ENCODE data around the gene CFAP299. TPM values are rescaled to one million over a fixed set of nuclear protein-coding genes. Genes with fewer than 3 reads are reported as not detected.

Gene CFAP299
- total RNA-seq, 1 donor from 2014 or later, result not detected

- H3K27ac ChIP-seq (replicated peaks), result no peak overlapping the region
- peaks cover 15% of the 10 kb centered on the region for H3K9me3 ChIP-seq (replicated peaks)
- intact Hi-C loops (cut with micrococcal nuclease), result no loop called here
- TF ChIP-seq CTCF (IDR thresholded peaks at IDR 0.05; ENCODE audit: borderline replicate concordance), result no peak
- H3K4me3 ChIP-seq, result no peak overlapping the region
- DNase-seq, result no peak
- H3K27me3 ChIP-seq (ENCODE audit: low read depth), result no peaks in the 10 kb centered on the region
- H3K36me3 ChIP-seq, result no peaks in the 10 kb centered on the region
- H3K4me1 ChIP-seq, result no peaks in the 10 kb centered on the region
These were observed 516.5 kb downstream of the CFAP299 start for GRCh38 chr4:80852061-80852460.

GRCh38 chr4:80873571-80873970 is 538.0 kb downstream of the CFAP299 start:
- H3K36me3 ChIP-seq, result no peaks in the 10 kb centered on the region
- H3K9me3 ChIP-seq (replicated peaks), result no peaks in the 10 kb centered on the region
- H3K4me3 ChIP-seq, result no peak overlapping the region
- no peak for TF ChIP-seq CTCF (IDR thresholded peaks at IDR 0.05; ENCODE audit: borderline replicate concordance)
- intact Hi-C loops (cut with micrococcal nuclease), result no loop called here
- no peak for DNase-seq
- H3K27ac ChIP-seq (replicated peaks), result no peak overlapping the region
- H3K27me3 ChIP-seq (ENCODE audit: low read depth), result no peaks in the 10 kb centered on the region
- no peaks in the 10 kb centered on the region for H3K4me1 ChIP-seq

GRCh38 chr4:80874979-80875378 is 539.4 kb downstream of the CFAP299 start:
- no peak overlapping the region for H3K4me3 ChIP-seq
- no peaks in the 10 kb centered on the region for H3K9me3 ChIP-seq (replicated peaks)
- intact Hi-C loops (cut with micrococcal nuclease), result no loop called here
- no peak for TF ChIP-seq CTCF (IDR thresholded peaks at IDR 0.05; ENCODE audit: borderline replicate concordance)
- H3K27me3 ChIP-seq (ENCODE audit: low read depth), result no peaks in the 10 kb centered on the region
- H3K4me1 ChIP-seq, result no peaks in the 10 kb centered on the region
- no peak for DNase-seq
- H3K36me3 ChIP-seq, result no peaks in the 10 kb centered on the region
- H3K27ac ChIP-seq (replicated peaks), result no peak overlapping the region

GRCh38 chr4:80875642-80876041 is 540.1 kb downstream of the CFAP299 start:
- H3K36me3 ChIP-seq, result no peaks in the 10 kb centered on the region
- H3K9me3 ChIP-seq (replicated peaks), result no peaks in the 10 kb centered on the region
- H3K4me3 ChIP-seq, result no peak overlapping the region
- no peaks in the 10 kb centered on the region for H3K4me1 ChIP-seq
- H3K27me3 ChIP-seq (ENCODE audit: low read depth), result no peaks in the 10 kb centered on the region
- intact Hi-C loops (cut with micrococcal nuclease), result no loop called here
- TF ChIP-seq CTCF (IDR thresholded peaks at IDR 0.05; ENCODE audit: borderline replicate concordance), result no peak
- no peak for DNase-seq
- H3K27ac ChIP-seq (replicated peaks), result no peak overlapping the region

- Histone ChIP-seq H3K4me3 (no peak overlapping the region), H3K4me1 (no peaks in the 10 kb centered on the region), H3K9me3 (replicated peaks) (no peaks in the 10 kb centered on the region), H3K36me3 (no peaks in the 10 kb centered on the region), H3K27me3 (ENCODE audit: low read depth) (no peaks in the 10 kb centered on the region), H3K27ac (replicated peaks) (no peak overlapping the region)
- no peak for TF ChIP-seq CTCF (IDR thresholded peaks at IDR 0.05; ENCODE audit: borderline replicate concordance)
- DNase-seq, result no peak
- intact Hi-C loops (cut with micrococcal nuclease), result no loop called here
These were observed 541.3 kb downstream of the CFAP299 start for GRCh38 chr4:80876810-80877209.

- intact Hi-C loops (cut with micrococcal nuclease), result no loop called here
- Histone ChIP-seq H3K27ac (replicated peaks) (no peak overlapping the region), H3K27me3 (ENCODE audit: low read depth) (no peaks in the 10 kb centered on the region), H3K4me3 (no peak overlapping the region), H3K9me3 (replicated peaks) (peaks cover under 1% of the 10 kb centered on the region), H3K36me3 (no peaks in the 10 kb centered on the region), H3K4me1 (no peaks in the 10 kb centered on the region)
- no peak for DNase-seq
- no peak for TF ChIP-seq CTCF (IDR thresholded peaks at IDR 0.05; ENCODE audit: borderline replicate concordance)
These were observed 542.7 kb downstream of the CFAP299 start for GRCh38 chr4:80878218-80878617.
